ENCODE data around the gene APOL3.
A peak's percentile ranks its signal among the peaks of the same experiment; 100 is the strongest.
"Not testable (repeated sequence)": the region's sequence is repeated elsewhere in the genome, so short reads cannot be mapped to it uniquely, and the experiment has no call there.

Gene APOL3

DNA sequence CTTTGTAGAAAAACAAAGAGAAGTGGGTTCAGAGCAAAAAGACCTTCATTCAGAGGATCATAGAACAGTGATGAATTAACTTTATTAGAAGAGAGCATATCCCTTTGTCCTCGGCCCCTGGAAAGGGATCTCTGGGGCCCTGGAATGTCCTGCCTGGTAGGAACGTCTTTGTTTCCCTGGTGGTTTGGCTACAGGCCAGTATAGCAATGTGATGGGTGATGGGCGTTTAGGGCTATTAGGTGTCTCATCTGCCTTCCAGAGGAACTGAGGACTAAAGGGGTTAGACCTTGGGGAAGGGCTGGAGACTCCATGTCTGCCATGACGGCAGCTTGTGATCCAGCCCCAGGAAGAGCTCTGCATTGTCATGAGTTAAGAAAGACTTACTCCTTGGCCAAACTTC lies 32.0 kb upstream of the APOL3 start:
- TF ChIP-seq, protein P1, sequence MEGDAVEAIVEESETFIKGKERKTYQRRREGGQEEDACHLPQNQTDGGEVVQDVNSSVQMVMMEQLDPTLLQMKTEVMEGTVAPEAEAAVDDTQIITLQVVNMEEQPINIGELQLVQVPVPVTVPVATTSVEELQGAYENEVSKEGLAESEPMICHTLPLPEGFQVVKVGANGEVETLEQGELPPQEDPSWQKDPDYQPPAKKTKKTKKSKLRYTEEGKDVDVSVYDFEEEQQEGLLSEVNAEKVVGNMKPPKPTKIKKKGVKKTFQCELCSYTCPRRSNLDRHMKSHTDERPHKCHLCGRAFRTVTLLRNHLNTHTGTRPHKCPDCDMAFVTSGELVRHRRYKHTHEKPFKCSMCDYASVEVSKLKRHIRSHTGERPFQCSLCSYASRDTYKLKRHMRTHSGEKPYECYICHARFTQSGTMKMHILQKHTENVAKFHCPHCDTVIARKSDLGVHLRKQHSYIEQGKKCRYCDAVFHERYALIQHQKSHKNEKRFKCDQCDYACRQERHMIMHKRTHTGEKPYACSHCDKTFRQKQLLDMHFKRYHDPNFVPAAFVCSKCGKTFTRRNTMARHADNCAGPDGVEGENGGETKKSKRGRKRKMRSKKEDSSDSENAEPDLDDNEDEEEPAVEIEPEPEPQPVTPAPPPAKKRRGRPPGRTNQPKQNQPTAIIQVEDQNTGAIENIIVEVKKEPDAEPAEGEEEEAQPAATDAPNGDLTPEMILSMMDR (IDR thresholded peaks at IDR 0.05) = no peak
- H3K4me3 ChIP-seq = no peak overlapping the region
- no peak overlapping the region for H3K27ac ChIP-seq
- DNase-seq (ENCODE audit: low spot score) = no peak

DNA sequence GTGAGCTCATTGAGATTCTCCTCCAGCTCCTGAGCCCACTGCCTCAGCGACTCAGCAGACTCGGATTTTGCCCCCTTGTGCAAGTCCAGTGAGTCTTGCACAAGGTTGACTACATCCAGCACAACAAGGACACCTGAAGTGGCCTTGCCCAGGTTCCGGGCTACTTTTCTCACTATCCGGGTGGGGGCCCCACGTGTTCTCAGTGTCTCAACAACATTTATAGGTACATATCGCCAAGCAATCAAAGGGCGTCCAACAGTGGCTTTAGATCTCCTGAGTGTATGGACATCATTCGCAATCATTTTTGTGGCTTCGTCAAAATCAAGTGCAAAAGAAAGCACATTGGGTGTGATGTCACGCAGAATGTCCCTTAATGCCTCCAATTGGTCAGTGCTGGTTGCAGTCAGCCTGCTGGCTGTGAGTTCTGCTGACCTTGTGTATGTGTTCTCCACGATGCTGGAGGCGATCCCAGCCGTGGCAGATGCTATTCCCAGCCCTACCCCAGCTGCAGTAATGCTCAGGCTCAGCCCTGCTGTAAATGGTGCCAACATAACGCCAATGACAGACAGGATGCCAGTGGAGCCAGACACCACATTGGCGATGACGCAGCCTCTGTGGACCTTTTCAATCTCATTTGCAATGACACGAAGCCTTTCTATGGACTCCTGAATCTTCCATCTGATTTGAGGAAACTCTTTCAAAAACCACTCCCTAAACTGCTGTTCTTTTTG lies 30.7 kb upstream of the APOL3 start:
- H3K27ac ChIP-seq = peak overlapping the region in 1 of 2 donors; percentile 34
- no peak overlapping the region for H3K4me3 ChIP-seq
- peak; percentile 75 for DNase-seq (ENCODE audit: low spot score)
- TF ChIP-seq, protein P1 (IDR thresholded peaks at IDR 0.05) = no peak

DNA sequence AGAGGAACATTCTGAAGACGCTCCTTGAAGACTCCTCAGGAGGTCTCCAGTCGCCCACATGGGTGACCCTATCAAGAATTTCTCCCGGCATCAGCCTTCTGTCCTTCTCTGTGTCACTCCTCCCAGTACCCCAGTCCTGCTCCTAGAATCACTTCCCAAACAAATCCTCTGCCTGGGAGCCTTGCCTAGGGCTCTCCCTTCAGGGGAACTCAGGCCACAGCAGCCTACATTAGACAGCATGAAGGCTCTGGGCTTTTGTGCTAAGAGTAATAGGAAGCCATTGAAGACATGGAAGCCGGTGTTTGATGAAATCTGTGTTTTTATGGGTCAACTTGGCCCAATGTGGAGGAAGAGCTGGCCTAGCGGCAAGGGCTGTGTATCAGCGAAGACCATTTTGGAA lies 27.3 kb upstream of the APOL3 start:
- not testable (repeated sequence) for H3K4me3 ChIP-seq; DNase-seq (ENCODE audit: low spot score); H3K27ac ChIP-seq

DNA sequence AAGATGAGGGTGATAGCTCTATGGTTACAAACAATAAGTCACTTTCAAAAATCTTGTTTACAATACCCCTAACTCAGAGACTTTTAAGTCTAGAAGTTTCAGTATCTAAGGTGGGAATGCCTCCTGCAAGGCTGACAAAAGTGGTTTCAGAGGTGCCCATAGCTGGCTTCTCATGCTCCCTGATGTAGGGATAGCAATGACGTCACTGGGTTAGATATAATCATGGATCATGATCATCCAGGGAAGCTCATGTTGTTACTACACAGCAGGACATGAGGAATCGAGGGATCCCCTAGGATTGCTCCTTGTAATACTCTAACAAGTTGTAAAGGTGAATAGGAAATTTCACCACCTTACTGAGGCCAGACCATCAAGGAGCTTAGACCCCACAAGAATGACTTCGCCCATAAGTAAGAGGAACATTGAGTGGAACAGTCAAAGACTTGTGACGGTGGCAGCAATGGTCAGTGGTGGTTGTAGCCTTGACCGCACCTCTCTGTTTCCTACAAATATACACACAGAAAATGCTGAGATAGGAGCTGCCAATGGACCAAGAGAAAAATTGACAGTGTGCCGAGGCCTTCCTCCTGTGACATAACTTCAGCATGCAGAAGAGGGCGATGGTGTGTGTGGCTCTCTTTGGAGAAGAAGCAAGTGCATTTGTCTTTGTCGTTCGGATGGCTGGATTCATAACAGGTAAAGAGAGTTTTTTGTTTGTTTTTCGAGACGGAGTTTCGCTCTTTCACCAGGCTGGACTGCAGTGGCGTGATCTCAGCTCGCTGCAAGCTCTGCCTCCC lies 25.5 kb upstream of the APOL3 start:
- TF ChIP-seq, protein P1 (IDR thresholded peaks at IDR 0.05) = no peak
- H3K27ac ChIP-seq = no peak overlapping the region
- DNase-seq (ENCODE audit: low spot score) = no peak
- H3K4me3 ChIP-seq = no peak overlapping the region

DNA sequence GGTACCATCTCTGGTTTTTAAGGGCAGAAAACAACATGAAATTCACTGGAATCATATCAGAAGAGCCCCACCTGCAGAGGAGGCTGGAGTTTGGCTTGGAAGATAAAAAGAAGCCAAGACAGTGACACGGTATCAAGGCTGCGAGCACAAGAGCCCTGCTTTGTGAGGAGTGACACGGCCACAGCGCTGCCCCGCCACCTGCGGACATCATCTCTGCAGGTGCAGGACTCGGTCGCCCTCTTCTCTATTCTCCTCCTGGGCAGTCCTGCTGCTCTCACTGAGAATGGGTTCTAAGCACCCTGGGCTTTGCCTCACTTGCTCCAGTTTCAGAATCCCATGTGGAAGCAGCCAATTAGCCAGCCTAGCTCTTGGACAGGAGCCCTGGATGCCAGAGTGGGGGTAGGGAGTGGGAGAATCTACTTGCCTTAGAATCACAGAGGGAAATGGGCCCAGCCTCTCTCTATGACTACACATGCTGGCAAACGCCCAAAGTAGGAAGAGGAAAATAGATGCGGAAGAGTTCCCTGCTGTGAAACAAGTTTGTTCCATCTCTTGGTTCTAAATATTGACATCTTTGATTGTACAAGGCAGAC lies 24.0 kb upstream of the APOL3 start:
- TF ChIP-seq, protein P1 (IDR thresholded peaks at IDR 0.05) = no peak
- Histone ChIP-seq H3K27ac (peak overlapping the region in 1 of 2 donors; percentile 17), H3K4me3 (no peak overlapping the region)
- DNase-seq (ENCODE audit: low spot score) = no peak

DNA sequence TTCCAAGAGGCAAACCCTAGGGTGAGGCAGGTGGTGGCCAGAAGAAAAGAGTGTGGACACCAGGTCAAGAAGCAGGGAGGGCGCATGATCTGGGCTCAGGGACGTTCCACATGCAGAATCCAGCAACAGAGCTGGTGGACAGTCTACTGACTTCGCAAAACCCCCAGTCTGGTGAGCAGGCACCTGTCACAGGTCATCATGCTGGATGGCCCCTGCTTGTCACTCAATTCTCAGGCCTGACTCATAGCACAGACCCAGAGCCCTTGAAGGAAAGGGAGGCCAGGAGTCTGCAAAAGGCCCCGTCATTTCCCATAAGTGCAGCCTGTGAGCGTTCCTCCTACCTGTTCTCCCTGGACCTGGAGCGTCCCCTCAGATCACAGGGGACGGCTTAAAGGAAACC lies 22.9 kb upstream of the APOL3 start:
- no peak overlapping the region for H3K27ac ChIP-seq
- no peak overlapping the region for H3K4me3 ChIP-seq
- TF ChIP-seq, protein P1 (IDR thresholded peaks at IDR 0.05) = no peak
- DNase-seq (ENCODE audit: low spot score) = no peak

DNA sequence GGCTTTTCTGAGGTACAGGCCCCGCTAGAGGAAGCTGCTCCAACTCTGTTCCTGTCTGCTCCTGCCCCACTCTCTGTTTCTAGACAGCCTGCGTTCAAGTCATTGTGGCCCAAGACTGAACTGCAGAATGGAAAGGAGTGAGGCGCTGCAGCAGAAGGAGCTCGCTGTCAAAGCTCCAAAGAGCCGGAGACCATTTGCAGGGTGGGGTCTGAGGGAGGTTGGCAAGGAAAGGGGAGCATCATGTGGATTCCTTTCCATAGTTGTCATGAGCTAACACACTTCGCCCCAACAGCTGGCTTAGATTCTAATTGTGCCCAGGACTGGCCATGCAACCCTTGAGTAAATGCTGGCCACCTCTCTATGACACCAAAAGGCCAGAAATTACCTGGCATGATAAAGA lies 22.3 kb upstream of the APOL3 start:
- no peak for DNase-seq (ENCODE audit: low spot score)
- H3K27ac ChIP-seq = no peak overlapping the region
- TF ChIP-seq, protein P1 (IDR thresholded peaks at IDR 0.05) = no peak
- no peak overlapping the region for H3K4me3 ChIP-seq
